Esophagus muscularis mucosa (tissue), 4 donors: Measurements from ENCODE around the gene CMTM8. TPM values are rescaled to one million over a fixed set of nuclear protein-coding genes. Genes with fewer than 3 reads are reported as not detected.

Source experiments
- DNase-seq: peaks from one replicate; pipeline ENCODE4 v3.0.0-alpha.2; 2017; ENCODE audit errors: extremely low spot score
- H3K27ac ChIP-seq, 4 donors: fragments of 200-600 bp; sonication (generic); replicated peaks in 1 of 4; 1 replicate in 3 of 4; 2 replicates in 1 of 4; pipeline ENCODE4 v1.5.1; 2016 to 2019; ENCODE audit warnings: mild to moderate bottlenecking in 1 of 4
- H3K27me3 ChIP-seq, 4 donors: fragments of 200-600 bp; sonication (generic); one replicate each; pipeline versions ENCODE4 v1.5.1 to v1.6.0; 2016 to 2019
- H3K36me3 ChIP-seq, 4 donors: fragments of 200-600 bp; sonication (generic); one replicate each; pipeline ENCODE4 v1.5.1; 2016 to 2019
- H3K4me1 ChIP-seq, 4 donors: fragments of 200-600 bp; sonication (generic); one replicate each; pipeline ENCODE4 v1.5.1; 2016 to 2019
- H3K4me3 ChIP-seq, 4 donors: fragments of 200-600 bp; sonication (generic); 1 replicate in 2 of 4; 2 replicates in 2 of 4; pipeline ENCODE4 v1.5.1; 2016 to 2019; ENCODE audit warnings: mild to moderate bottlenecking in 4 of 4, moderate library complexity in 1 of 4
- H3K9me3 ChIP-seq, 4 donors: fragments of 200-600 bp; sonication (generic); 1 replicate in 3 of 4; 2 replicates in 1 of 4; pipeline ENCODE4 v1.5.1; 2016 to 2019
- CTCF ChIP-seq, 3 experiments: fragments of 200-600 bp in 2 of 3; fragments of 450-650 bp in 1 of 3; sonication (generic) in 2 of 3; IDR thresholded peaks; one replicate each; pipeline ENCODE4 v1.5.1; 2017 to 2019; ENCODE audit warnings: antibody characterized with exemption in 3 of 3, mild to moderate bottlenecking in 2 of 3, moderate library complexity in 1 of 3
- EP300 ChIP-seq: sonication (generic); formaldehyde crosslinking; IDR thresholded peaks from one replicate; pipeline ENCODE4 v1.6.1; 2017; ENCODE audit warnings: antibody characterized with exemption
- POLR2A ChIP-seq: fragments of 450-650 bp; IDR thresholded peaks from one replicate; pipeline ENCODE4 v1.6.1; 2017; ENCODE audit warnings: antibody characterized with exemption, moderate library complexity, mild to moderate bottlenecking, low read depth
- POLR2AphosphoS5 ChIP-seq, 2 donors: sonication (generic); formaldehyde crosslinking; IDR thresholded peaks; one replicate each; pipeline ENCODE4 v1.6.1; 2017; ENCODE audit warnings: antibody characterized with exemption in 2 of 2
- WGBS: methylation state at CpG from one replicate; pipeline ENCODE4 v1.1.5; 2018; 5-methylcytosine and 5-hydroxymethylcytosine counted together
- intact Hi-C: fragments of 100-400 bp; cut with DNase I; formaldehyde crosslinking; loops from one replicate; pipeline ENCODE4 v1.15.1; 2023
- total RNA-seq, 4 donors: library from RNA; depleted of rRNA; stranded (reverse); fragments of >200 nt; gene quantifications; one replicate each; pipeline versions ENCODE4 v1.1.0 to v1.2.1, GENCODE V29; 2016

The CMTM8 gene
- total RNA-seq, 4 donors from 2014 or later = 1.7 to 4.2 (median 3.8) TPM

- intact Hi-C loops = no loop called here
- 86% methylated on average over 2 of the region's 2 CpGs for WGBS
- Histone ChIP-seq H3K9me3 (no peaks in the 10 kb centered on the region), H3K36me3 (no peaks in the 10 kb centered on the region), H3K27ac (no peak overlapping the region), H3K27me3 (no peaks in the 10 kb centered on the region), H3K4me1 (no peaks in the 10 kb centered on the region), H3K4me3 (no peak overlapping the region)
- DNase-seq = no peak
- no peak for TF ChIP-seq POLR2AphosphoS5 (IDR thresholded peaks at IDR 0.05)
- TF ChIP-seq EP300 = no peak
- no peak for TF ChIP-seq POLR2A
- TF ChIP-seq CTCF (IDR thresholded peaks at IDR 0.05) = no peak
Measured at GRCh38 chr3:32326795-32327194, 88.3 kb downstream of the CMTM8 start.

GRCh38 chr3:32334675-32335074 is 96.2 kb downstream of the CMTM8 start:
- H3K36me3 ChIP-seq = no peaks in the 10 kb centered on the region
- TF ChIP-seq POLR2A = no peak
- no peak for TF ChIP-seq POLR2AphosphoS5 (IDR thresholded peaks at IDR 0.05)
- no peak for TF ChIP-seq CTCF (IDR thresholded peaks at IDR 0.05)
- TF ChIP-seq EP300 = no peak
- DNase-seq = no peak
- H3K27me3 ChIP-seq = no peaks in the 10 kb centered on the region
- H3K4me1 ChIP-seq = no peaks in the 10 kb centered on the region
- intact Hi-C loops = no loop called here
- no peak overlapping the region for H3K27ac ChIP-seq
- H3K4me3 ChIP-seq = no peak overlapping the region
- 79% methylated on average over 4 of the region's 4 CpGs for WGBS
- peaks cover 0 to 5% (median 0%) of the 10 kb centered on the region in 4 donors for H3K9me3 ChIP-seq

- Histone ChIP-seq H3K4me1 (no peaks in the 10 kb centered on the region), H3K36me3 (no peaks in the 10 kb centered on the region), H3K27me3 (no peaks in the 10 kb centered on the region), H3K27ac (no peak overlapping the region), H3K9me3 (peaks cover 0 to 5% (median 0%) of the 10 kb centered on the region in 4 donors), H3K4me3 (no peak overlapping the region)
- WGBS = 92% methylated on average over 10 of the region's 13 CpGs
- no peak for DNase-seq
- TF ChIP-seq POLR2A (no peak), CTCF (IDR thresholded peaks at IDR 0.05) (no peak), EP300 (no peak), POLR2AphosphoS5 (IDR thresholded peaks at IDR 0.05) (no peak)
- intact Hi-C loops = no loop called here
Measured at GRCh38 chr3:32335365-32336112, 97.1 kb downstream of the CMTM8 start.

GRCh38 chr3:32336113-32336498 is 97.6 kb downstream of the CMTM8 start:
- Histone ChIP-seq H3K36me3 (no peaks in the 10 kb centered on the region), H3K27me3 (no peaks in the 10 kb centered on the region), H3K9me3 (peaks cover 0 to 5% (median 0%) of the 10 kb centered on the region in 4 donors), H3K27ac (no peak overlapping the region), H3K4me3 (no peak overlapping the region), H3K4me1 (no peaks in the 10 kb centered on the region)
- 61% methylated on average over 2 of the region's 2 CpGs for WGBS
- DNase-seq = no peak
- TF ChIP-seq POLR2A = no peak
- no peak for TF ChIP-seq CTCF (IDR thresholded peaks at IDR 0.05)
- no peak for TF ChIP-seq EP300
- no peak for TF ChIP-seq POLR2AphosphoS5 (IDR thresholded peaks at IDR 0.05)
- intact Hi-C loops = no loop called here

- H3K4me3 ChIP-seq = no peak overlapping the region
- H3K27me3 ChIP-seq = no peaks in the 10 kb centered on the region
- H3K4me1 ChIP-seq = no peaks in the 10 kb centered on the region
- DNase-seq = no peak
- H3K9me3 ChIP-seq = peaks cover 0 to 5% (median 0%) of the 10 kb centered on the region in 4 donors
- no peaks in the 10 kb centered on the region for H3K36me3 ChIP-seq
- H3K27ac ChIP-seq = no peak overlapping the region
- intact Hi-C loops = no loop called here
- no peak for TF ChIP-seq EP300
Measured at GRCh38 chr3:32337505-32337904, 99.0 kb downstream of the CMTM8 start.
